Lower leg skin (tissue), 4 donors: ENCODE measurements around the gene TEX54. TPM values are rescaled to one million over a fixed set of nuclear protein-coding genes. Genes with fewer than 3 reads are reported as not detected.

ENCODE experiments used
- DNase-seq, 2 donors: peaks; one replicate each; pipeline ENCODE4 v3.0.0-alpha.2; 2019; ENCODE audit warnings: low spot score in 2 of 2
- H3K4me3 ChIP-seq: fragments of 200-600 bp; sonication (generic); 2 replicates; pipeline ENCODE4 v1.5.1; 2017; ENCODE audit warnings: mild to moderate bottlenecking, low read depth; ENCODE audit not compliant: poor library complexity, severe bottlenecking
- CTCF ChIP-seq, 3 donors: fragments of 450-650 bp; IDR thresholded peaks; one replicate each; pipeline ENCODE4 v1.5.1; 2016; ENCODE audit warnings: antibody characterized with exemption in 3 of 3, mild to moderate bottlenecking in 3 of 3, moderate library complexity in 2 of 3
- POLR2A ChIP-seq, 2 donors: fragments of 450-650 bp; IDR thresholded peaks; one replicate each; pipeline ENCODE4 v1.6.1; 2016 to 2017; ENCODE audit warnings: antibody characterized with exemption in 2 of 2, mild to moderate bottlenecking in 1 of 2, moderate library complexity in 1 of 2
- whole genome bisulfite sequencing, 2 donors: methylation state at CpG; one replicate each; pipeline ENCODE4 v1.1.5; 2018; 5-methylcytosine and 5-hydroxymethylcytosine counted together
- intact Hi-C: fragments of 100-400 bp; cut with DNase I; formaldehyde crosslinking; loops from one replicate; pipeline ENCODE4 v1.15.0; 2023; ENCODE audit warnings: low total_unique reads
- total RNA-seq, 4 donors: library from RNA; depleted of rRNA; stranded (reverse); fragments of >200 nt; gene quantifications; one replicate each; pipeline ENCODE4 v1.1.0, GENCODE V29; 2016

Gene TEX54
- total RNA-seq, 4 donors from 2014 or later, result not detected

- no peak overlapping the region for H3K4me3 ChIP-seq
- TF ChIP-seq POLR2A (IDR thresholded peaks at IDR 0.05), result no peak
- TF ChIP-seq CTCF (IDR thresholded peaks at IDR 0.05), result no peak
- intact Hi-C loops, result loop anchor here (10.0 kb wide), 1 partner anchor 59 kb away; the partner anchor contains the start of gene TMEM223
- WGBS, 2 donors, result 53 to 58% methylated on average over 7 of the region's 7 CpGs
- DNase-seq, result no peak
Observed at GRCh38 chr11:62853279-62853965, 20.8 kb upstream of the TEX54 start.

GRCh38 chr11:62852523-62853188 lies 20.0 kb upstream of the TEX54 start:
- no peak overlapping the region for H3K4me3 ChIP-seq
- DNase-seq, result no peak
- no peak for TF ChIP-seq CTCF (IDR thresholded peaks at IDR 0.05)
- TF ChIP-seq POLR2A (IDR thresholded peaks at IDR 0.05), result no peak
- intact Hi-C loops, result loop anchor here (10.0 kb wide), 1 partner anchor 58 kb away; the partner anchor contains the start of gene TMEM223

GRCh38 chr11:62851807-62852522 lies 19.3 kb upstream of the TEX54 start:
- intact Hi-C loops, result loop anchor here (10.0 kb wide), 1 partner anchor 57 kb away; the partner anchor contains the start of gene TMEM223
- no peak for DNase-seq
- WGBS, 2 donors, result 45 to 60% methylated on average over 3 of the region's 3 CpGs
- H3K4me3 ChIP-seq, result no peak overlapping the region
- no peak for TF ChIP-seq POLR2A (IDR thresholded peaks at IDR 0.05)
- TF ChIP-seq CTCF (IDR thresholded peaks at IDR 0.05), result no peak

GRCh38 chr11:62850911-62851806 lies 18.5 kb upstream of the TEX54 start:
- no peak for DNase-seq
- TF ChIP-seq CTCF (IDR thresholded peaks at IDR 0.05) (no peak), POLR2A (IDR thresholded peaks at IDR 0.05) (no peak)
- H3K4me3 ChIP-seq, result no peak overlapping the region
- 66 to 71% methylated on average over 14 to 15 of the region's 15 CpGs for WGBS, 2 donors
- intact Hi-C loops, result loop anchor here (10.0 kb wide), 1 partner anchor 56 kb away; the partner anchor contains the start of gene TMEM223

- DNase-seq, result no peak
- 89 to 94% methylated on average over 1 of the region's 1 CpG for WGBS, 2 donors
Observed at GRCh38 chr11:62847767-62848314, 15.2 kb upstream of the TEX54 start.

More at GRCh38 chr11:62847767-62848314, 15.2 kb upstream of the TEX54 start:
- no peak overlapping the region for H3K4me3 ChIP-seq
- TF ChIP-seq POLR2A (IDR thresholded peaks at IDR 0.05) (no peak), CTCF (IDR thresholded peaks at IDR 0.05) (no peak)
- intact Hi-C loops, result loop anchor here (10.0 kb wide), 1 partner anchor 1693 kb away; no protein-coding TSS in a partner anchor
